Activated naive CD8-positive, alpha-beta T cell (primary cell): ENCODE data around the gene C17orf107.
"Not testable (repeated sequence)": the region's sequence is repeated elsewhere in the genome, so short reads cannot be mapped to it uniquely, and the experiment has no call there.

Experiments used
- H3K27ac Mint-ChIP-seq: one replicate; pipeline ENCODE4 v1.8.0; 2021; ENCODE audit warnings: mixed read lengths
- H3K27me3 Mint-ChIP-seq: one replicate; pipeline ENCODE4 v1.8.0; 2021; ENCODE audit warnings: mixed read lengths
- H3K36me3 Mint-ChIP-seq: one replicate; pipeline ENCODE4 v1.8.0; 2021; ENCODE audit warnings: mixed read lengths
- H3K4me1 Mint-ChIP-seq: one replicate; pipeline ENCODE4 v1.8.0; 2021; ENCODE audit warnings: low read depth, mixed read lengths
- H3K4me3 Mint-ChIP-seq: one replicate; pipeline ENCODE4 v1.8.0; 2021; ENCODE audit warnings: mild to moderate bottlenecking, mixed read lengths
- H3K9me3 Mint-ChIP-seq: one replicate; pipeline ENCODE4 v1.8.0; 2021; ENCODE audit warnings: low read depth, mixed read lengths

C17orf107 gene

DNA sequence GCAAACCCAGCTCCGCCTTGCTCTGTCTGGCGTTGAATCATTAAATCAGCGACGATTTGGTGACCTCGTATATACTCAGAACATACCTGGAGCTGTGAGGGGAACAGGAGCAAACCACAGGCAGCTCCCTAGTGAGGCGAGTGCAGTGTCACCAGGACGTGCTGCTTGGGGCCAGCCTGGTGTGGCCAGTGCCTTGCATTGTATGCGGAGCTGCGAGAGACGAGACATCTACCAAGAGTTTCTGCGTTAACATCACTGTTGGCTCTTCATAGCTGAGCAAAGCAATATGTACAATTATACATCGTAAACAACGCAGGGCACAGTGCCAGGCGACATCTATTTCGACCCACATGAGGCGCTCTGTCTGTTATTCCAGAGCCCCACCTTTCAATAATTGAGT lies 38.3 kb upstream of the C17orf107 start:
- Mint-ChIP-seq H3K9me3 (no peaks in the 10 kb centered on the region), H3K27me3 (no peaks in the 10 kb centered on the region), H3K4me1 (peaks cover 9% of the 10 kb centered on the region), H3K27ac (no peak overlapping the region), H3K4me3 (no peak overlapping the region), H3K36me3 (peaks cover 7% of the 10 kb centered on the region)

DNA sequence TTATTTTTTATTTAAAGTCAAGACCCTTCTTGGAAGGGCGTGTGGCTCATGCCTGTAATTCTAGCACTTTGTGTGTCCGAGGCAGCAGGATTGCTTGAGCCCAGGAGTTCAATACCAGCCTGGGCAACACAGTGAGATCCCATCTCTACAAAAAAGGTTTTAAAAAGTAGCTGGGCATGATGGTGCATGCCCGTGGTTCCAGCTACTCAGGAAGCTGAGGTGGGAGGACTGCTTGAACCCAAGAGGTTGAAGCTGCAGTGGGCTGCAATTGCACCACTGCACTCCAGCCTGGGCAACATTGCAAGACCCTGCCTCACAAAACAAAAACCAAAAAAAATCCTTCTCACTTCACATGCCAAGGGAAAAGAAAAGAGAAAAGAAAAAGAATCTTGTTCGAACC lies 36.6 kb upstream of the C17orf107 start:
- Mint-ChIP-seq H3K27me3 (no peaks in the 10 kb centered on the region), H3K4me3 (no peak overlapping the region), H3K36me3 (peaks cover 6% of the 10 kb centered on the region), H3K27ac (no peak overlapping the region), H3K4me1 (peaks cover 6% of the 10 kb centered on the region), H3K9me3 (no peaks in the 10 kb centered on the region)

DNA sequence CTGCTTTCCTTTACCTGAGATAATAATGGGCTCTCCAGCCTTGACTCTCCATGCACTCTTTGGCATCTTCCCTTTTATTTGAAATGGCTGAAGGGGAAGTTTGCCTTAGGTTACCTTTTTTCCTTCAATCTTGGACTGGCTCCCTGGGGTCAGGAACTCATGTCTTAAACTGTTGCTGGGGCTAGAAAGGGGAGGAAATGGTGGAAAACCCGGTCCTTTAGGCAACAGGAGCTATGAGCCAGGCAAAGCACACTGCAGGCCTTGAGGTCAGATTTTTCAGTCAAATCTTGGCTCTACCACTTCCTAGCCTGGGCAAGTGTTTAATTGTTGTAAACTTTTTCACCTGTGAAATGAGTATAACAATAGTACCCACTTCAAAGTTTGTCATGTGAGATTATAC lies 36.0 kb upstream of the C17orf107 start:
- Mint-ChIP-seq H3K4me3 (no peak overlapping the region), H3K9me3 (no peaks in the 10 kb centered on the region), H3K27ac (no peak overlapping the region), H3K36me3 (peaks cover 6% of the 10 kb centered on the region), H3K27me3 (no peaks in the 10 kb centered on the region), H3K4me1 (peaks cover 8% of the 10 kb centered on the region)

DNA sequence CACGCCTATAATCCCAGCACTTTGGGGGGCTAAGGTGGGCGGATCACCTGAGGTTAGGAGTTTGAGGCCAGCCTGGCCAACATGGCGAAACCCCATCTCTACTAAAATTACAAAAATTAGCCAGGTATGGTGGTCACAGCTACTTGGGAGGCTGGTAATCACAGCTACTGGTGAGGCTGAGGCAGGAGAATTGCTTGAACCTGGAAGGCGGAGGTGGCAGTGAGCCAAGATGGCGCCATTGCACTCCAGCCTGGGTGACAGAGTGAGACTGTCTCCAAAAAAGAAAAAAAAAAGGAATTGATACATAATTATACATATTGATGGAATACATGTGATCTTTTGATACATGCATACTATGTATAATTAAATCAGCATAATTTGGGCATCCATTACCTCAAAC lies 31.8 kb upstream of the C17orf107 start:
- not testable (repeated sequence) for H3K36me3 Mint-ChIP-seq, H3K27ac Mint-ChIP-seq, H3K4me3 Mint-ChIP-seq, H3K9me3 Mint-ChIP-seq, H3K4me1 Mint-ChIP-seq, H3K27me3 Mint-ChIP-seq

DNA sequence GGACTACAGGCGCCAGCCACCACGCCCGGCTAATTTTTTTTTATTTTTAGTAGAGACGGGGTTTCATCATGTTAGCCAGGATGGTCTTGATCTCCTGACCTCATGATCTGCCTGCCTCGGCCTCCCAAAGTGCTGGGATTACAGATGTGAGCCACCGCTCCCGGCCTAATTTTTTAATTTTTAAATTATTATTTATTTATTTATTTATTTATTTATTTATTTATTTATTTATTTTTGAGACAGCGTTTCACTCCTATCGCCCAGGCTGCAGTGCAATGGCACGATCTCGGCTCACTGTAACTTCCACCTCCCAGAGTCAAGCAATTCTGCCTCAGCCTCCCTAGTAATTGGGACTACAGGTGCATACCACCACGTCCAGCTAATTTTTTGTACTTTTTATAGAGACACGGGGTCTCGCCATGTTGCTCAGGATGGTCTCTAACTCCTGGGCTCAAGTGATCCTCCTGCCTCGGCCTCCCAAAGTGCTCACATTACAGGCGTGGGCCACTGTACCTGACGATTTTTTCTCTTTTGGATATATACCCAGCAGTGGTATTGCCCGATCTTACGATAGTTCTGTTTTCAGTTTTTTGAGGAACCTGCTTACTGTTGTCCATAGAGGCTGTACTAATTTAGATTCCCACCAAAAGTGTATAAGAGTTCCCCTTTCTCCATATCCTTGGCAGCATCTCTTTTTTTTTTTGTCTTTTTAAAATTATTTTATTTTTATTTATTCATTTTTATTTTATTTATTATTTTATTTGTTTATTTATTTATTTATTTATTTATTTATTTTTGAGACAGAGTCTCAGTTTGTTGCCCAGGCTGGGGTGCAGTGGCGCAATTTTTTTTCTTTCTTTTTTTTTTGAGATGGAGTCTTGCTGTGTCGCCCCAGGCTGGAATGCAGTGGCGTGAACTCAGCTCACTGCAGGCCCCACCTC lies 30.0 kb upstream of the C17orf107 start:
- H3K27me3 Mint-ChIP-seq, H3K4me3 Mint-ChIP-seq, H3K27ac Mint-ChIP-seq, H3K4me1 Mint-ChIP-seq, H3K36me3 Mint-ChIP-seq, H3K9me3 Mint-ChIP-seq: not testable (repeated sequence)

DNA sequence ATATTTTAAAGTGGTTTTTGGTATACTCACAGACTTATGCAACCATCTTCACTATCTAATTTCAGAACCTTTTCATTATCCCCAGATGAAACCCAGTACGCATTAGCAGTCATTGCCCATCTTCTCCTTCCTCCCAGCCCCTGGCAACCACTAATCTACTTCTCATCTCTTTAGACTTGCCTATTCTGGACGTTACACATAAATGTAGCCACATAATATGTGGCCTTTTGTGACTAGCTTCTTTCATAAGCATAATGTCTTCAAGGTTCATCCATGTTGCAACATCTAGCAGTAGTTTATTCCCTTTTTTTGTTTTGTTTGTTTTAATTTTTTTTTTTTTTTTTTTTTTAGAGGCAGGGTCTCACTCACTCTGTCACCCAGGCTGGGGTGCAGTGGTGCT lies 28.5 kb upstream of the C17orf107 start:
- Mint-ChIP-seq H3K9me3 (no peaks in the 10 kb centered on the region), H3K4me3 (no peak overlapping the region), H3K4me1 (peaks cover 6% of the 10 kb centered on the region), H3K27me3 (no peaks in the 10 kb centered on the region), H3K27ac (no peak overlapping the region), H3K36me3 (peaks cover 5% of the 10 kb centered on the region)

DNA sequence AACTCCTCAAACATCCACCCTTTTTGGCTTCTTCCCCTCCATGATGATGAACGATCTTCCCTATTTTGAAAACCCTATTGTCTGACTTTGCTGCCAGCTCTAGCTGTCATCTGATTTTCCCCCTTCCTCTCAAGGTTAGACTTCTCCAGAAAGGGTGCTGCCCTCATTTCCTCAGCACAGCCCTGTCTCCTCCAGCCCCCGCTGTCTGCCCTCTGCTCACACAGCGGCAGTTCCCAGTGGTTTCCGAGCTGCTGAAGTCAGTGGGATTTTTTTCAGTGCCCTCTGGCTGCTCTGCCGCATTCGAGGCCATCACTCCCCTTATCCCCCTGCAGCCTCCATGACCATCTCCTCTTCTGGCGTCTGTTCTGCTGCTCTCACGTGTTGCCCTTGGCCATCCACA lies 26.6 kb upstream of the C17orf107 start:
- H3K9me3 Mint-ChIP-seq, result no peaks in the 10 kb centered on the region
- peak overlapping the region; percentile 46 for H3K27ac Mint-ChIP-seq
- peaks cover 7% of the 10 kb centered on the region for H3K4me1 Mint-ChIP-seq
- H3K4me3 Mint-ChIP-seq, result no peak overlapping the region
- peaks cover 5% of the 10 kb centered on the region for H3K36me3 Mint-ChIP-seq
- H3K27me3 Mint-ChIP-seq, result no peaks in the 10 kb centered on the region

DNA sequence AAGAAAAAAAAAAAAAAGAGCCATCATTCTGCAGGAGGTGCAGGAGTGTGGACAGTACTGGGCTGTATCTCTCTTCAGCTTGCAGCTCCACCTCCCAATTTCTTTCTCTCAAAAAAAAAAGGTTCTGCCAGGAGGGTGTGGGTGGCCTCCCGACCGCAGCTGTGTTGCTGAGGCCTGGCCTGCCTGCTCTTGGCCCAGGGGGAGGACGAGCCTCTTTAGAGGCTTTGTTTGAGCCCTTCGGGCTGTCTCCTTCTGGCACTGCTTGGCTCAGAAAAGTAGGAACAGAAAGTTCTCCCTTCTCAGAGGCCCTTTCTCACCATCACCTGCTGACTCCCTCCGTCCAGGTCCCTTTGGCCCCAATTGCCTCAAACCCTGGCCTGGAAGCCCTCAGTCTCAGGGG lies 22.2 kb upstream of the C17orf107 start:
- Mint-ChIP-seq H3K4me3 (no peak overlapping the region), H3K4me1 (peaks cover 7% of the 10 kb centered on the region), H3K36me3 (peaks cover 2% of the 10 kb centered on the region), H3K27me3 (no peaks in the 10 kb centered on the region), H3K9me3 (no peaks in the 10 kb centered on the region), H3K27ac (no peak overlapping the region)

DNA sequence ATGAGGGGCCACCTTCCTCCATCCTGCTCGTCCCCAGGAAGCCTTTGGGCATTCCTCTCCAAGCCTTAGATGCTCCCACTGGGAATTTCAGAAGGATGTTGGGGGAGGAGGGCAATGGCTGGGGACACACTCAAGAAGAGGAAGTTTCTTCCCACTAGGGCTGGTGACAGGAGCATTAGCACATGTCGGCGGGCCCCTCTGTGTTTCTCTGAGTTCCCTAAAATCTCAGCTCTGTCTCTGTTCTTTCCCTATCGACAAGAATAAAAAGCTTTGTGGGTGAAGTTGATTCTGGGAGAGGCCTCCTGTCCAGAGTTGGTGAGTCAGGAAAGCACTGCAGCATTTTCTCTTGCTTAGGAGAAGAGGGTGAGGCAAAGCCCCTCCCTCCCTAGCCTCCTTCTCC lies 19.7 kb upstream of the C17orf107 start:
- no peaks in the 10 kb centered on the region for H3K9me3 Mint-ChIP-seq
- no peaks in the 10 kb centered on the region for H3K27me3 Mint-ChIP-seq
- no peak overlapping the region for H3K27ac Mint-ChIP-seq
- no peaks in the 10 kb centered on the region for H3K36me3 Mint-ChIP-seq
- H3K4me1 Mint-ChIP-seq, result peaks cover 6% of the 10 kb centered on the region
- H3K4me3 Mint-ChIP-seq, result no peak overlapping the region

DNA sequence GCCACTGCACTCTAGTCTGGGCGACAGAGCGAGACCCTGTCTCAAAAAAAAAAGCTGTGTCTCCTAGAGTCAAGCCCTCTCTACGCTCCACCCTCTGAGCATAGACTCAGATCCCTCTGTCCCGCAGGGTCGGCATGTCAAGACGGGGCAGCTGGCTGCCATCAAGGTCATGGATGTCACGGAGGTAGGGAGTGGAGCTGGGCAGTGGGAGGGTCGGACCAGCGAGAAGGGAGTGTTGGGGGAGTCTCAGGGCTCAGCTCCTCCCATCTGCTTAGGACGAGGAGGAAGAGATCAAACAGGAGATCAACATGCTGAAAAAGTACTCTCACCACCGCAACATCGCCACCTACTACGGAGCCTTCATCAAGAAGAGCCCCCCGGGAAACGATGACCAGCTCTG lies 18.5 kb upstream of the C17orf107 start:
- H3K36me3 Mint-ChIP-seq, result no peaks in the 10 kb centered on the region
- H3K4me3 Mint-ChIP-seq, result no peak overlapping the region
- peaks cover 6% of the 10 kb centered on the region for H3K4me1 Mint-ChIP-seq
- H3K27me3 Mint-ChIP-seq, result no peaks in the 10 kb centered on the region
- H3K27ac Mint-ChIP-seq, result no peak overlapping the region
- H3K9me3 Mint-ChIP-seq, result no peaks in the 10 kb centered on the region

DNA sequence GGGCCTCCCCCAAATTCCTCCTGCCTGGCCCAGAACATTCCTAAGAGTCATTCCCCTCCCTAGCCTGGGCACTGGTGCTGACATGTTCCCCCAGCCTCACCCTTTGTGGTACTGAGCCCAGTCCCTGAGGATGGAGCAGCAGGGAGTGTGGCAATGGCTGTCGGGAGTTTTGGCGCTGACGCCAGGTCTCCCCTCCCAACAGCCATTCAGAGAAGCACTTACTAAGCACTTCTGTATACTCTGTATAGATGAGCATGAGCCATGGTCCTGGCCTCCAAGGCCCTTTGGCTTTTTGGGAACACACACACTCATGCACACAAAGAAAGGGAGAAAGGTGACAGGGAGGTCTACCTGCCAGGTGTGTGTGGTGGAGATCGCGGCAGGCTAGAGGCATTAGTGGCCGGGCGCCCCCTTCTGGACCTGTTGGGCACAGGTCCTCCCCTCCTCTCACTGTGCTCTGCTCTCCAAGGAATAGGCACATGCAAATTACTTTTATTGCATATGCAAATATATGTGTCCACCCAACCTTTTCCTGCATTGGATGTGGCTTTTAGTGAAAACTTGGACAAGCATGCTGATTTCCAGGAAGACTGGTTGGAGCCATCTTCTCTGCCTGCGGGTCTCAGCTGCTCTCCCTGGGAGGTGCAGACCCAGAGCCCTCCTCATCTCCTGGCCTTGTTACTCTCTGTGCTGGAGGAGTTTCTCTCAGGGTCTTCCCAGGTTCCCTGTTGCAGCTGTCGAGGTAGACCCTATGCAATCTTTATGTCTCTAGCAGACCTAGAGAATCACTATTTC lies 17.4 kb upstream of the C17orf107 start:
- Mint-ChIP-seq H3K4me3 (no peak overlapping the region), H3K36me3 (no peaks in the 10 kb centered on the region), H3K9me3 (no peaks in the 10 kb centered on the region), H3K27me3 (no peaks in the 10 kb centered on the region), H3K27ac (no peak overlapping the region), H3K4me1 (peaks cover 4% of the 10 kb centered on the region)

DNA sequence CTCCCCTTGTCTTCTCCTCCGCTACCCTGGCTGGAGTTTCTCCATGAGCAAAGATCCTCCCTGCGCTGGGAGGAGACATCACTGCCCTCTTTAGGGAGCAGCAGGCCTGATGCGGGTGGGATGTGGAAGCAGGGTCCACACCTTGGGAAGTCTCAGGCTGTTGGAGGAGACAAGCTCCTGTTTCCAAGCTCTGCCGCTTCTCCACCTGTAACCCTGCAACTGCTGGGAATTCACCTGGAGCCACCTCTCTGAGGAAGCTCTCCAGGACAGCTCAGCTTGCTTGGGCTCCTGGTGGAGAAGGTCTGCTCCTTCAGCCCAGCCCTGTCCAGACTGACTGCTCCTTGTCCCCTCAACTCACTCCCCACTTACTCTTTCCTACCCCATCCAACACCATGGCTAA lies 14.8 kb upstream of the C17orf107 start:
- H3K36me3 Mint-ChIP-seq, result peaks cover 3% of the 10 kb centered on the region

DNA sequence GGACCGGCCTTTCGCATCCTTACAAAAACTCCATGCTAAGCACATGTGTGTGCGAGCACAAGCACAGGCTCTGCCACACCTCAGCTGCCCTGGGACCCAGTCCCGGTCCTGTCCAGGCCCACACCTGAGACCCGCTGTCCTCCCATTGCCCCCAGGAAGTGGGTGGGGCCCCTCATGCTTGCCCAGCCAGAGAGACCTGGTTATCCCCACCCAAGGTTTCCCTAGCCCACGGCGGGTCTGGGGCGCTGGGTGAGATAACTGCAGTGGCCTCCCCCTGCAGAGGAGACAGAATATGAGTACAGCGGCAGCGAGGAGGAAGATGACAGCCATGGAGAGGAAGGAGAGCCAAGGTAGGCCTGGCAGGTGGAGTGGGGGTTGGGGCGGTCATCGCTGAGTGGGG lies 12.5 kb upstream of the C17orf107 start:
- Mint-ChIP-seq H3K4me3 (no peak overlapping the region), H3K9me3 (no peaks in the 10 kb centered on the region), H3K4me1 (no peaks in the 10 kb centered on the region), H3K27me3 (no peaks in the 10 kb centered on the region), H3K27ac (no peak overlapping the region), H3K36me3 (peaks cover 3% of the 10 kb centered on the region)

More for the DNA sequence above, 14.8 kb upstream of the C17orf107 start:
- Mint-ChIP-seq H3K27me3 (no peaks in the 10 kb centered on the region), H3K27ac (no peak overlapping the region), H3K4me3 (no peak overlapping the region), H3K4me1 (peaks cover 1% of the 10 kb centered on the region), H3K9me3 (no peaks in the 10 kb centered on the region)

DNA sequence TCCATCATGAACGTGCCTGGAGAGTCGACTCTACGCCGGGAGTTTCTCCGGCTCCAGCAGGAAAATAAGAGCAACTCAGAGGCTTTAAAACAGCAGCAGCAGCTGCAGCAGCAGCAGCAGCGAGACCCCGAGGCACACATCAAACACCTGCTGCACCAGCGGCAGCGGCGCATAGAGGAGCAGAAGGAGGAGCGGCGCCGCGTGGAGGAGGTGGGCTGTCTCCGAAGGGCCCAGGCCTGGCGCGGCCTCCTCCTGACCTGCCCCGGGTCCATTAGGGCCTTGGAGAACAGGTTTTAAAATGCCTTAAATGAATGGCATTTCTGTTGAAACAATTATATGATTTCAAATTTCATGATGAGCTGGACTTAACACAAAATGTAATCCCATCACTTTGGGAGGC lies 11.8 kb upstream of the C17orf107 start:
- Mint-ChIP-seq H3K36me3 (peaks cover 3% of the 10 kb centered on the region), H3K27me3 (no peaks in the 10 kb centered on the region), H3K9me3 (no peaks in the 10 kb centered on the region), H3K4me3 (no peak overlapping the region), H3K4me1 (no peaks in the 10 kb centered on the region), H3K27ac (no peak overlapping the region)
